ENCODE measurements around the gene SLC3A2.

GRCh38 chr11:62888406-62888805 lies 7.7 kb downstream of the SLC3A2 start:
- TF ChIP-seq, protein P1, sequence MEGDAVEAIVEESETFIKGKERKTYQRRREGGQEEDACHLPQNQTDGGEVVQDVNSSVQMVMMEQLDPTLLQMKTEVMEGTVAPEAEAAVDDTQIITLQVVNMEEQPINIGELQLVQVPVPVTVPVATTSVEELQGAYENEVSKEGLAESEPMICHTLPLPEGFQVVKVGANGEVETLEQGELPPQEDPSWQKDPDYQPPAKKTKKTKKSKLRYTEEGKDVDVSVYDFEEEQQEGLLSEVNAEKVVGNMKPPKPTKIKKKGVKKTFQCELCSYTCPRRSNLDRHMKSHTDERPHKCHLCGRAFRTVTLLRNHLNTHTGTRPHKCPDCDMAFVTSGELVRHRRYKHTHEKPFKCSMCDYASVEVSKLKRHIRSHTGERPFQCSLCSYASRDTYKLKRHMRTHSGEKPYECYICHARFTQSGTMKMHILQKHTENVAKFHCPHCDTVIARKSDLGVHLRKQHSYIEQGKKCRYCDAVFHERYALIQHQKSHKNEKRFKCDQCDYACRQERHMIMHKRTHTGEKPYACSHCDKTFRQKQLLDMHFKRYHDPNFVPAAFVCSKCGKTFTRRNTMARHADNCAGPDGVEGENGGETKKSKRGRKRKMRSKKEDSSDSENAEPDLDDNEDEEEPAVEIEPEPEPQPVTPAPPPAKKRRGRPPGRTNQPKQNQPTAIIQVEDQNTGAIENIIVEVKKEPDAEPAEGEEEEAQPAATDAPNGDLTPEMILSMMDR (IDR thresholded peaks at IDR 0.05; ENCODE audit: insufficient read depth, low read depth, low read length) = no peak
- TF ChIP-seq EZH2 (IDR thresholded peaks at IDR 0.05; ENCODE audit: insufficient read depth, low read length) = no peak

All from astrocyte (in vitro differentiated cells and primary cell).